ENCODE results near the gene MC2R.

The MC2R gene

GRCh38 chr18:13915391-13915790 lies at the start of gene MC2R:
Gene MC2R, minus strand, starts transcription at chr18:13915536. Its CDS starts 30,018 bp downstream, at chr18:13885518.
- DNase-seq: no peak

- DNase-seq: no peak
Observed at GRCh38 chr18:13945811-13946210, 30.5 kb upstream of the MC2R start.

GRCh38 chr18:13943338-13943737 lies 28.0 kb upstream of the MC2R start:
- no peak for DNase-seq

- no peak for DNase-seq
Observed at GRCh38 chr18:13940326-13940725, 25.0 kb upstream of the MC2R start.

GRCh38 chr18:13934676-13935075 lies 19.3 kb upstream of the MC2R start:
- no peak for DNase-seq

GRCh38 chr18:13934058-13934457 lies 18.7 kb upstream of the MC2R start:
- no peak for DNase-seq

- DNase-seq: no peak
Observed at GRCh38 chr18:13932285-13933025, 17.1 kb upstream of the MC2R start.

GRCh38 chr18:13930964-13931363 lies 15.6 kb upstream of the MC2R start:
- no peak for DNase-seq

GRCh38 chr18:13923221-13923620 lies 7.9 kb upstream of the MC2R start:
- DNase-seq: no peak

GRCh38 chr18:13918898-13919297 lies 3.6 kb upstream of the MC2R start:
- DNase-seq: no peak

- no peak for DNase-seq
Observed at GRCh38 chr18:13917401-13917800, 2.1 kb upstream of the MC2R start.

GRCh38 chr18:13916559-13916958 lies 1.2 kb upstream of the MC2R start:
- DNase-seq: no peak

GRCh38 chr18:13915995-13916431 lies 677 bp upstream of the MC2R start:
- no peak for DNase-seq

- no peak for DNase-seq
Observed at GRCh38 chr18:13914756-13915155, 580 bp downstream of the MC2R start.

GRCh38 chr18:13914170-13914569 lies 1.2 kb downstream of the MC2R start:
- DNase-seq: no peak

GRCh38 chr18:13913205-13913604 lies 2.1 kb downstream of the MC2R start:
- no peak for DNase-seq

- DNase-seq: no peak
Observed at GRCh38 chr18:13912601-13913000, 2.7 kb downstream of the MC2R start.

- DNase-seq: no peak
Observed at GRCh38 chr18:13910986-13911385, 4.3 kb downstream of the MC2R start.

- no peak for DNase-seq
Observed at GRCh38 chr18:13910501-13910900, 4.8 kb downstream of the MC2R start.

- DNase-seq: no peak
Observed at GRCh38 chr18:13909141-13909940, 6.0 kb downstream of the MC2R start.

- no peak for DNase-seq
Observed at GRCh38 chr18:13900633-13901032, 14.7 kb downstream of the MC2R start.

GRCh38 chr18:13895505-13896033 lies 19.8 kb downstream of the MC2R start:
- DNase-seq: no peak

- no peak for DNase-seq
Observed at GRCh38 chr18:13894531-13894930, 20.8 kb downstream of the MC2R start.

GRCh38 chr18:13893418-13893760 lies 21.9 kb downstream of the MC2R start:
- no peak for DNase-seq
